Measurements from ENCODE around the gene TRIM63. TPM values are rescaled to one million over a fixed set of nuclear protein-coding genes. Genes with fewer than 3 reads are reported as not detected.

TRIM63 gene
- total and polyA plus RNA-seq, 2 donors (not counting 1 experiment from before 2014, with no cell fraction given), result not detected

DNA sequence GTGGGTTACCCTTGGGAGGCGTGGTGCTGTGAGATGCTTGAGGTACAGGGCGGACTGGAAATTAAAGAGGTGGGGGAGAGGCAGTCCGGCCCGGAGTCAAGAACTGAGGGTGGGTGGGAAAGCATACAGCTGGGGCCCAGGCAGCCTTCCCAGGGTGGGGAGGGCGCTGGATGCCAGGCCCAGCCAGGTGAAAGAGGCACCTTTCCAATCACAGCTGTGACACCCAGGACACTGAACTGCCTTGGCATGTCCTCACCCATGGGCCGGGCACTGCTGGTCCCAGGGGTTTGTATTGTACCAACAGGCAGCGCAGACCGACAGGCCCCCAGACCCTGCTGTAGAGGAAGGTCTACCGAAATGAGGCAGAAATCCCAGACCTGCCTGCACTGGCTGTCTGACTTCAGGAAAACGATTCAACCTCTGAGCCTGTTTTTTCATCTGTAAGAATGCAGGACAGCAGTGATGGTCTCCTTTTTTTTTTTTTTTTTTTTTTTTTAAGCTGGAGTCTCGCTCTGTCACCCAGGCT lies 30.6 kb downstream of the TRIM63 start:
- Histone ChIP-seq H3K27me3 (replicated peaks in 1 of 4; ENCODE audit: control extremely low read depth in 1 of 4, control insufficient read depth in 3 of 4, insufficient read depth in 4 of 4, low read length in 3 of 4) (peaks cover 0 to 24% (median 4%) of the 10 kb centered on the region in 4 experiments), H4K20me1 (ENCODE audit: control insufficient read depth, insufficient read depth, low read length, poor library complexity, severe bottlenecking) (no peaks in the 10 kb centered on the region), H3K27ac (ENCODE audit: low read length in 2 of 2) (no peak overlapping the region), H3K9ac (ENCODE audit: low read length) (no peak overlapping the region), H3K79me2 (ENCODE audit: control insufficient read depth, insufficient read depth, low read length) (no peaks in the 10 kb centered on the region), H3K4me2 (replicated peaks; ENCODE audit: low read depth, low read length, poor library complexity, severe bottlenecking) (no peak overlapping the region), H3K36me3 (replicated peaks in 1 of 2; ENCODE audit: control extremely low read depth in 1 of 2, control insufficient read depth in 1 of 2, extremely low read depth in 1 of 2, insufficient read depth in 2 of 2, low read length in 1 of 2) (no peaks in the 10 kb centered on the region), H3K9me3 (ENCODE audit: control extremely low read depth in 1 of 3, control insufficient read depth in 2 of 3, insufficient read depth in 1 of 3, low read length in 2 of 3) (no peaks in the 10 kb centered on the region), H3K4me3 (ENCODE audit: control extremely low read depth in 1 of 5, extremely low read depth in 1 of 5, insufficient read depth in 1 of 5, low read depth in 2 of 5, low read length in 4 of 5) (no peak overlapping the region), H2AFZ (ENCODE audit: insufficient read depth, low read depth, low read length, poor library complexity, severe bottlenecking) (no peak overlapping the region), H3K4me1 (ENCODE audit: control insufficient read depth in 2 of 2, insufficient read depth in 2 of 2, low read length in 2 of 2) (peaks cover 10 to 13% of the 10 kb centered on the region in 2 donors)
- 98% methylated on average over 7 of the region's 11 CpGs for WGBS (ENCODE audit: insufficient coverage)
- no peak for DNase-seq
- no peak for TF ChIP-seq EZH2 (IDR thresholded peaks at IDR 0.05; ENCODE audit: borderline replicate concordance, insufficient read depth, low read depth, low read length, poor library complexity, severe bottlenecking)
- TF ChIP-seq CTCF (IDR thresholded peaks at IDR 0.05), result no peak
- Mint-ChIP-seq H3K4me3 (no peak overlapping the region), H3K9me3 (ENCODE audit: insufficient read depth) (no peaks in the 10 kb centered on the region), H3K27ac (no peak overlapping the region), H3K4me1 (peaks cover 13% of the 10 kb centered on the region), H3K27me3 (peaks cover 6% of the 10 kb centered on the region)
- POLR2A ChIA-PET, result no interaction called here
- intact Hi-C loops (cut with micrococcal nuclease), result loop anchor here (5.0 kb wide), 1 partner anchor 125 kb away; no protein-coding TSS in a partner anchor
- ATAC-seq (ENCODE audit: low read depth), result no peak
- CTCF ChIA-PET, result interaction anchor here (0.7 to 2.7 kb wide), 6 partner anchors 8 to 141 kb away, joined by 3 to 14 read pairs (median 4); no protein-coding TSS in a partner anchor

Data from B cell (primary cell).